HG03175 (cell line): ENCODE measurements around the gene TRHDE.
"Not testable (repeated sequence)": the region's sequence is repeated elsewhere in the genome, so short reads cannot be mapped to it uniquely, and the experiment has no call there.

Source experiments
- ATAC-seq: cut with Tn5 transposase; IDR thresholded peaks from one replicate; pipeline ENCODE4 v1.9.1; 2021; ENCODE audit warnings: mild to moderate bottlenecking, moderate library complexity; ENCODE audit not compliant: unreplicated experiment

Gene TRHDE

GRCh38 chr12:72602581-72602980, 330.4 kb downstream of the TRHDE start:
- ATAC-seq = no peak

- no peak for ATAC-seq
Measured at GRCh38 chr12:72605975-72606374, 333.8 kb downstream of the TRHDE start.

- ATAC-seq = no peak
Measured at GRCh38 chr12:72610342-72610741, 338.2 kb downstream of the TRHDE start.

GRCh38 chr12:72610854-72611358, 338.7 kb downstream of the TRHDE start:
- ATAC-seq = no peak

GRCh38 chr12:72612171-72612570, 340.0 kb downstream of the TRHDE start:
- ATAC-seq = no peak

- no peak for ATAC-seq
Measured at GRCh38 chr12:72618764-72619163, 346.6 kb downstream of the TRHDE start.

GRCh38 chr12:72622556-72622955, 350.4 kb downstream of the TRHDE start:
- peak; percentile 90 for ATAC-seq

- no peak for ATAC-seq
Measured at GRCh38 chr12:72631926-72632685, 359.9 kb downstream of the TRHDE start.

- ATAC-seq = no peak
Measured at GRCh38 chr12:72642706-72643105, 370.5 kb downstream of the TRHDE start.

- ATAC-seq = peak; percentile 84
Measured at GRCh38 chr12:72647139-72647538, 375.0 kb downstream of the TRHDE start.

- no peak for ATAC-seq
Measured at GRCh38 chr12:72658615-72659014, 386.4 kb downstream of the TRHDE start.

GRCh38 chr12:72660174-72660573, 388.0 kb downstream of the TRHDE start:
- not testable (repeated sequence) for ATAC-seq

GRCh38 chr12:72673853-72674252, 401.7 kb downstream of the TRHDE start:
- peak; percentile 96 for ATAC-seq

- no peak for ATAC-seq
Measured at GRCh38 chr12:72676556-72676955, 404.4 kb downstream of the TRHDE start.

GRCh38 chr12:72677139-72677538, 405.0 kb downstream of the TRHDE start:
- ATAC-seq = no peak

GRCh38 chr12:72677846-72678245, 405.7 kb downstream of the TRHDE start:
- no peak for ATAC-seq

GRCh38 chr12:72679147-72679757, 407.1 kb downstream of the TRHDE start:
- no peak for ATAC-seq

GRCh38 chr12:72681028-72681427, 408.9 kb downstream of the TRHDE start:
- ATAC-seq = no peak

GRCh38 chr12:72684491-72684890, 412.3 kb downstream of the TRHDE start:
- no peak for ATAC-seq

GRCh38 chr12:72692338-72692737, 420.2 kb downstream of the TRHDE start:
- no peak for ATAC-seq

GRCh38 chr12:72694193-72694592, 422.0 kb downstream of the TRHDE start:
- no peak for ATAC-seq

GRCh38 chr12:72699362-72699761, 427.2 kb downstream of the TRHDE start:
- ATAC-seq = no peak
